GM12891 (cell line): ENCODE results near the gene SOCS1.

Experiments
- PAX5 ChIP-seq: IDR thresholded peaks from 2 replicates; pipeline ENCODE4 v1.6.1; 2011; ENCODE audit warnings: low read length, moderate library complexity, mild to moderate bottlenecking; ENCODE audit not compliant: insufficient read depth, severe bottlenecking
- POLR2A ChIP-seq: IDR thresholded peaks from 2 replicates; pipeline ENCODE4 v1.6.1; 2011; ENCODE audit warnings: low read depth, low read length, control low read depth
- POLR2AphosphoS5 ChIP-seq: IDR thresholded peaks from 2 replicates; pipeline ENCODE4 v1.6.1; 2011; ENCODE audit warnings: low read depth, low read length, control low read depth
- POU2F2 ChIP-seq: IDR thresholded peaks from 2 replicates; pipeline ENCODE4 v1.6.1; 2011; ENCODE audit warnings: low read depth, mild to moderate bottlenecking, control low read depth, low read length, moderate library complexity
- SPI1 ChIP-seq: IDR thresholded peaks from 2 replicates; pipeline ENCODE4 v1.6.1; 2011; ENCODE audit warnings: low read depth, low read length, control low read depth
- TAF1 ChIP-seq: IDR thresholded peaks from 2 replicates; pipeline ENCODE4 v1.6.1; 2011; ENCODE audit warnings: low read depth, low read length, control low read depth

- no peak for TF ChIP-seq TAF1
- peak; percentile 29; the same call in 1 of the 2 replicates for TF ChIP-seq POLR2A
- no peak for TF ChIP-seq POLR2AphosphoS5
- no peak for TF ChIP-seq SPI1
- TF ChIP-seq PAX5 = no peak
- TF ChIP-seq POU2F2 = peak; percentile 76
Observed at GRCh38 chr16:11297492-11298142, 41.6 kb upstream of the SOCS1 start.
